Neural cell (in vitro differentiated cells): ENCODE measurements around the gene SMC3. TPM values are rescaled to one million over a fixed set of nuclear protein-coding genes. Genes with fewer than 3 reads are reported as not detected.

Source experiments
- H2AFZ ChIP-seq: fragments of 200-600, 300-800 bp; sonication (generic), shearing (Covaris generic); 2 replicates; pipeline ENCODE4 v1.6.0; 2014; ENCODE audit warnings: low read depth, mild to moderate bottlenecking, antibody characterized with exemption, low read length, moderate library complexity
- H3F3A ChIP-seq: fragments of 200-600 bp; shearing (Covaris generic); 2 replicates; pipeline ENCODE4 v1.6.1; 2016; ENCODE audit warnings: mild to moderate bottlenecking, moderate library complexity, mixed read lengths, antibody characterized with exemption, low read length; ENCODE audit not compliant: insufficient read depth, poor library complexity, severe bottlenecking
- H3K27ac ChIP-seq: fragments of 200-600, 300-800 bp; sonication (generic), shearing (Covaris generic); 2 replicates; pipeline ENCODE4 v1.5.1; 2014; ENCODE audit warnings: mild to moderate bottlenecking, low read length, moderate library complexity
- H3K27me3 ChIP-seq: fragments of 300-800, 200-600 bp; sonication (generic), shearing (Covaris generic); 2 replicates; pipeline ENCODE4 v1.6.0; 2014; ENCODE audit warnings: mild to moderate bottlenecking, low read depth, low read length, moderate library complexity; ENCODE audit not compliant: insufficient read depth
- H3K36me3 ChIP-seq: fragments of 300-800, 200-600 bp; sonication (generic), shearing (Covaris generic); 2 replicates; pipeline ENCODE4 v1.5.1; 2014; ENCODE audit warnings: mild to moderate bottlenecking, antibody characterized with exemption, low read length, moderate library complexity; ENCODE audit not compliant: insufficient read depth
- H3K4me2 ChIP-seq: fragments of 300-800, 200-600 bp; sonication (generic), shearing (Covaris generic); 2 replicates; pipeline ENCODE4 v1.6.0; 2014; ENCODE audit warnings: mild to moderate bottlenecking, low read length
- H3K4me3 ChIP-seq: fragments of 300-800, 200-600 bp; sonication (generic), shearing (Covaris generic); 2 replicates; pipeline ENCODE4 v1.5.1; 2014; ENCODE audit warnings: mild to moderate bottlenecking, low read length, moderate library complexity
- H3K79me2 ChIP-seq: fragments of 200-600 bp; shearing (Covaris generic); replicated peaks from 2 replicates; pipeline ENCODE4 v1.6.0; 2014; ENCODE audit warnings: mild to moderate bottlenecking, low read length, moderate library complexity; ENCODE audit not compliant: insufficient read depth
- H3K9ac ChIP-seq: fragments of 300-800, 200-600 bp; sonication (generic), shearing (Covaris generic); 2 replicates; pipeline ENCODE4 v1.6.1; 2016; ENCODE audit warnings: mild to moderate bottlenecking, low read length, mixed read lengths
- H3K9me2 ChIP-seq: fragments of 200-600 bp; shearing (Covaris generic); 2 replicates; pipeline ENCODE4 v1.6.1; 2016; ENCODE audit warnings: mild to moderate bottlenecking, low read length, mixed read lengths; ENCODE audit not compliant: insufficient read depth
- H3K9me3 ChIP-seq: fragments of 200-600, 300-800 bp; sonication (generic), shearing (Covaris generic); 2 replicates; pipeline ENCODE4 v1.6.1; 2016; ENCODE audit warnings: mild to moderate bottlenecking, mixed run types, low read length, moderate library complexity, mixed read lengths
- H4K20me1 ChIP-seq: fragments of 200-600 bp; shearing (Covaris generic); 2 replicates; pipeline ENCODE4 v1.6.1; 2016; ENCODE audit warnings: mild to moderate bottlenecking, mixed run types; ENCODE audit not compliant: insufficient read depth
- CTCF ChIP-seq: fragments of 450-650 bp; IDR thresholded peaks from 2 replicates; pipeline ENCODE4 v1.5.1; 2014; ENCODE audit warnings: antibody characterized with exemption, mild to moderate bottlenecking, moderate library complexity; ENCODE audit not compliant: poor library complexity, severe bottlenecking
- EP300 ChIP-seq: fragments of 450-650 bp; conservative IDR thresholded peaks from 2 replicates; pipeline ENCODE4 v1.6.1; 2014; ENCODE audit warnings: antibody characterized with exemption, mild to moderate bottlenecking, moderate library complexity; ENCODE audit not compliant: poor library complexity, severe bottlenecking
- EZH2 ChIP-seq: fragments of 200-600, 300-800 bp; shearing (Covaris generic), sonication (generic); IDR thresholded peaks from 2 replicates; pipeline ENCODE4 v1.6.1; 2014; ENCODE audit warnings: antibody characterized with exemption, low read length, borderline replicate concordance, mild to moderate bottlenecking; ENCODE audit not compliant: insufficient read depth, poor library complexity, severe bottlenecking
- MXI1 ChIP-seq: fragments of 450-650 bp; conservative IDR thresholded peaks from 2 replicates; pipeline ENCODE4 v1.6.1; 2014; ENCODE audit warnings: antibody characterized with exemption, mild to moderate bottlenecking; ENCODE audit not compliant: poor library complexity, severe bottlenecking
- POLR2AphosphoS5 ChIP-seq: IDR thresholded peaks from 2 replicates; pipeline ENCODE4 v1.6.1; 2012
- RAD21 ChIP-seq: fragments of 450-650 bp; conservative IDR thresholded peaks from 2 replicates; pipeline ENCODE4 v1.6.1; 2014; ENCODE audit warnings: antibody characterized with exemption, mild to moderate bottlenecking, moderate library complexity
- REST ChIP-seq: IDR thresholded peaks from 2 replicates; pipeline ENCODE4 v1.6.1; 2012; ENCODE audit warnings: borderline replicate concordance
- SMC3 ChIP-seq: fragments of 450-650 bp; conservative IDR thresholded peaks from 2 replicates; pipeline ENCODE4 v1.6.1; 2014; ENCODE audit warnings: antibody characterized with exemption, mild to moderate bottlenecking, moderate library complexity; ENCODE audit not compliant: poor library complexity
- TAF1 ChIP-seq: IDR thresholded peaks from 2 replicates; pipeline ENCODE4 v1.6.1; 2012; ENCODE audit warnings: low read depth
- polyA plus RNA-seq: library from polyadenylated mRNA; depleted of rRNA; stranded (reverse); fragments of >200 nt; gene quantifications from 2 replicates; pipeline ENCODE4 v1.2.3, GENCODE V29; 2014

The SMC3 gene
- polyA plus RNA-seq, 1 donor from 2014 or later: 67.7 TPM

GRCh38 chr10:110534571-110534970 lies 32.9 kb upstream of the SMC3 start:
- TF ChIP-seq SMC3: no peak
- no peak for TF ChIP-seq MXI1
- no peak for TF ChIP-seq EZH2
- no peak for TF ChIP-seq REST
- no peak for TF ChIP-seq EP300
- Histone ChIP-seq H3K9me2 (no peaks in the 10 kb centered on the region), H3K27me3 (peaks cover 3% of the 10 kb centered on the region), H3K79me2 (no peaks in the 10 kb centered on the region), H3K4me3 (no peak overlapping the region), H3K9me3 (no peaks in the 10 kb centered on the region), H2AFZ (no peak overlapping the region), H4K20me1 (no peaks in the 10 kb centered on the region), H3K4me2 (no peak overlapping the region), H3K27ac (no peak overlapping the region), H3F3A (no peaks in the 10 kb centered on the region), H3K9ac (no peak overlapping the region), H3K36me3 (no peaks in the 10 kb centered on the region)

- Histone ChIP-seq H3K4me3 (no peak overlapping the region), H3K4me2 (no peak overlapping the region), H3K27ac (no peak overlapping the region), H3K9me3 (no peaks in the 10 kb centered on the region), H3K9me2 (no peaks in the 10 kb centered on the region), H3K79me2 (no peaks in the 10 kb centered on the region), H3K36me3 (no peaks in the 10 kb centered on the region), H3K9ac (no peak overlapping the region), H4K20me1 (no peaks in the 10 kb centered on the region), H3F3A (no peaks in the 10 kb centered on the region), H2AFZ (no peak overlapping the region), H3K27me3 (no peaks in the 10 kb centered on the region)
- TF ChIP-seq EP300 (no peak), TAF1 (no peak), EZH2 (no peak)
Measured at GRCh38 chr10:110535958-110536891, 31.3 kb upstream of the SMC3 start.

- no peaks in the 10 kb centered on the region for H3K36me3 ChIP-seq
- no peaks in the 10 kb centered on the region for H3K9me3 ChIP-seq
- no peak overlapping the region for H3K27ac ChIP-seq
- H3K27me3 ChIP-seq: no peaks in the 10 kb centered on the region
- H3K9me2 ChIP-seq: no peaks in the 10 kb centered on the region
- H2AFZ ChIP-seq: no peak overlapping the region
- H3F3A ChIP-seq: no peaks in the 10 kb centered on the region
- no peak for TF ChIP-seq EP300
- no peak for TF ChIP-seq CTCF
- no peak for TF ChIP-seq POLR2AphosphoS5
- TF ChIP-seq TAF1: no peak
- TF ChIP-seq EZH2: no peak
- no peak for TF ChIP-seq MXI1
- no peak for TF ChIP-seq RAD21
- no peak for TF ChIP-seq SMC3
- TF ChIP-seq REST: no peak
- no peaks in the 10 kb centered on the region for H3K79me2 ChIP-seq
- H3K4me2 ChIP-seq: no peak overlapping the region
- H3K4me3 ChIP-seq: no peak overlapping the region
- no peak overlapping the region for H3K9ac ChIP-seq
- no peaks in the 10 kb centered on the region for H4K20me1 ChIP-seq
Measured at GRCh38 chr10:110539091-110539490, 28.4 kb upstream of the SMC3 start.
